ENCODE results near the gene PHLPP1.
A peak's percentile ranks its signal among the peaks of the same experiment; 100 is the strongest.

PHLPP1 gene

GRCh38 chr18:62914871-62915392 lies 199.6 kb downstream of the PHLPP1 start:
- no peaks in the 10 kb centered on the region for H3K9me3 ChIP-seq
- no peak overlapping the region for H3K27ac ChIP-seq
- no peak for TF ChIP-seq CTCF (IDR thresholded peaks at IDR 0.05)
- H3K27me3 ChIP-seq: no peaks in the 10 kb centered on the region
- H3K4me1 ChIP-seq (ENCODE audit: control insufficient read depth in 1 of 2, insufficient read depth in 1 of 2, low read depth in 1 of 2, low read length in 1 of 2): peaks cover 8 to 11% of the 10 kb centered on the region in 2 experiments
- no peak overlapping the region for H3K4me3 ChIP-seq (ENCODE audit: low read depth in 1 of 2, low read length in 1 of 2)
- H3K36me3 ChIP-seq: peaks cover 8% of the 10 kb centered on the region

GRCh38 chr18:62918361-62918760 lies 203.0 kb downstream of the PHLPP1 start:
- peaks cover 8% of the 10 kb centered on the region for H3K36me3 ChIP-seq
- no peaks in the 10 kb centered on the region for H3K9me3 ChIP-seq
- no peak overlapping the region for H3K4me3 ChIP-seq (ENCODE audit: low read depth in 1 of 2, low read length in 1 of 2)
- peaks cover 12 to 21% of the 10 kb centered on the region in 2 experiments for H3K4me1 ChIP-seq (ENCODE audit: control insufficient read depth in 1 of 2, insufficient read depth in 1 of 2, low read depth in 1 of 2, low read length in 1 of 2)
- no peaks in the 10 kb centered on the region for H3K27me3 ChIP-seq
- H3K27ac ChIP-seq: no peak overlapping the region
- no peak for TF ChIP-seq CTCF (IDR thresholded peaks at IDR 0.05)

DNA sequence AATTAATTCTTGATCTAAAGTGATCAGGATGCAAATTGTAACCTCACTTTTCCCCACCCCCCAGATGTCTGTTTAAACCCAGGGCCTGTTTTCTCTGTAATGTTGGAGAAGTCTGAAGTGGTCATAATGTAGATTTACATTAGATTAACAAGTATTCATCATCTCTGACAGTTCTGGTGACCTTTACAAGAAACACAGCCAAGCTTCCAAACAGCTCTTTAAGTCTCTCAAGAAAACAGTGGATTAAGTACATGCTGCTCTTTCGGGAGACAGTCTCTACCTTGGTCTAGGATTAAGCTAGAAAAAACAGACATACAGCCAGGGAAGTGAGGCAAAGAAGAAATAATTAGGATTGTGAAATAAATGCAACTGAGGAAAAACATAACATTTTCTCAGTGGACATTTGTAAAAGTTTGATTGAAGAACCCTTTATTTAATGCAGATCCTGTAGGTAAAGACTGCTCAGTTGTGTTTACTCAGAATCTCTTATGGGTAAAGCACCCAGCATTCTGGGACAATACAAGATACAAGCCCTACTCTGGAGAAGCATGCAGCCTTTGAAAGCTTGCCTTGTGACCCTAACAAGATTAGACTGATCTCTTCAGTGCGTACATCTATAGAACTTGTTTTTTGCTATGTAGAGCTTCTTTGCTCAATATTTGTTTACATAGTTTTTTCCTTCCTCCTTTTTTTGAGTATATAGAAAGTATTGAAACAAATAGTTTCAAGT lies 203.9 kb downstream of the PHLPP1 start:
- Histone ChIP-seq H3K9me3 (no peaks in the 10 kb centered on the region), H3K27ac (peak overlapping the region; percentile 80), H3K27me3 (no peaks in the 10 kb centered on the region), H3K36me3 (peaks cover 8% of the 10 kb centered on the region), H3K4me1 (ENCODE audit: control insufficient read depth in 1 of 2, insufficient read depth in 1 of 2, low read depth in 1 of 2, low read length in 1 of 2) (peaks cover 12 to 21% of the 10 kb centered on the region in 2 experiments), H3K4me3 (ENCODE audit: low read depth in 1 of 2, low read length in 1 of 2) (peak overlapping the region; percentile 46 to 55)
- no peak for TF ChIP-seq CTCF (IDR thresholded peaks at IDR 0.05)

- no peak for TF ChIP-seq CTCF (IDR thresholded peaks at IDR 0.05)
- H3K9me3 ChIP-seq: no peaks in the 10 kb centered on the region
- H3K27ac ChIP-seq: no peak overlapping the region
Observed at GRCh38 chr18:62925031-62925688, 209.8 kb downstream of the PHLPP1 start.

DNA sequence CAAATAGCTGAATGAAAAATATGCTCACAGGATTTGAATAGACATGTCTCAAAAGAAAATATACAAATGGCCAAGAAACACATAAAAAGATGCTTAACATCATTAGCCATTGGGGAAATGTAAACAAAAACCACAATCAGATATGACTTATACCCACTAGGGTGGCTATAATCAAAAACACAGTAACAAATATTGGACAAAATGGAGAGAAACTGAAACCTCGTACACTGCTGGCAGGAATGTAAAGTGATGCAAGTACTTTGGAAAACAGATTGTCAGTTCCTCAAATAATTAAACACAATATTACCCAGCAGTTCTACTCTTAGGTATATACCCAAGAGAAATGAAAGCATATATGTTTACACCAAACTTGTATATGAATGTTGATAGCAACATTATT lies 213.0 kb downstream of the PHLPP1 start:
- Histone ChIP-seq H3K27me3 (no peaks in the 10 kb centered on the region), H3K27ac (peak overlapping the region; percentile 22), H3K9me3 (no peaks in the 10 kb centered on the region), H3K4me3 (ENCODE audit: low read depth in 1 of 2, low read length in 1 of 2) (no peak overlapping the region), H3K36me3 (no peaks in the 10 kb centered on the region), H3K4me1 (ENCODE audit: control insufficient read depth in 1 of 2, insufficient read depth in 1 of 2, low read depth in 1 of 2, low read length in 1 of 2) (peaks cover 0 to 7% of the 10 kb centered on the region in 2 experiments)
- TF ChIP-seq CTCF (IDR thresholded peaks at IDR 0.05): no peak

More at GRCh38 chr18:62925031-62925688, 209.8 kb downstream of the PHLPP1 start:
- H3K4me3 ChIP-seq (ENCODE audit: low read depth in 1 of 2, low read length in 1 of 2): no peak overlapping the region
- H3K4me1 ChIP-seq (ENCODE audit: control insufficient read depth in 1 of 2, insufficient read depth in 1 of 2, low read depth in 1 of 2, low read length in 1 of 2): peaks cover 2 to 15% of the 10 kb centered on the region in 2 experiments
- H3K36me3 ChIP-seq: no peaks in the 10 kb centered on the region
- no peaks in the 10 kb centered on the region for H3K27me3 ChIP-seq

All from neutrophil (primary cell).